GM12892 (cell line): ENCODE measurements around the gene CRY2.
"Not testable (repeated sequence)": the region's sequence is repeated elsewhere in the genome, so short reads cannot be mapped to it uniquely, and the experiment has no call there.

Experiments
- DNase-seq: peaks from one replicate; pipeline ENCODE4 v3.0.0; 2011; ENCODE audit not compliant: insufficient read length
- FAIRE-seq: peaks from 2 replicates; lab custom pipeline; 2011; peaks lifted over from hg19 to GRCh38; lab: Jason Lieb, UNC
- POLR2A ChIP-seq: IDR thresholded peaks from 2 replicates; pipeline ENCODE4 v1.6.1; 2011; ENCODE audit warnings: low read depth, low read length, control low read depth
- POLR2AphosphoS5 ChIP-seq: IDR thresholded peaks from 2 replicates; pipeline ENCODE4 v1.6.1; 2011; ENCODE audit warnings: low read depth, low read length, control low read depth
- TAF1 ChIP-seq: IDR thresholded peaks from 2 replicates; pipeline ENCODE4 v1.6.1; 2011; ENCODE audit warnings: low read depth, mild to moderate bottlenecking, control low read depth, low read length, borderline replicate concordance

Gene CRY2

GRCh38 chr11:45887587-45887986 is 40.3 kb downstream of the CRY2 start:
- FAIRE-seq: no peak
- no peak for DNase-seq
- TF ChIP-seq POLR2A (no peak), TAF1 (no peak), POLR2AphosphoS5 (no peak)

- TF ChIP-seq POLR2AphosphoS5 (no peak), POLR2A (no peak), TAF1 (no peak)
- FAIRE-seq (no peak), DNase-seq (no peak)
These were observed 42.3 kb downstream of the CRY2 start for GRCh38 chr11:45889555-45889954.

- DNase-seq (no peak), FAIRE-seq (no peak)
- TF ChIP-seq POLR2AphosphoS5 (no peak), TAF1 (no peak)
These were observed 42.7 kb downstream of the CRY2 start for GRCh38 chr11:45889966-45890365.

- no peak for TF ChIP-seq POLR2AphosphoS5
- TF ChIP-seq TAF1: no peak
- no peak for TF ChIP-seq POLR2A
- FAIRE-seq (no peak), DNase-seq (no peak)
These were observed 43.7 kb downstream of the CRY2 start for GRCh38 chr11:45890886-45891550.

GRCh38 chr11:45892856-45893255 is 45.6 kb downstream of the CRY2 start:
- DNase-seq (no peak), FAIRE-seq (no peak)
- TF ChIP-seq TAF1 (no peak), POLR2A (no peak), POLR2AphosphoS5 (no peak)

- no peak for DNase-seq
- TF ChIP-seq POLR2A: no peak
- no peak for TF ChIP-seq POLR2AphosphoS5
- no peak for TF ChIP-seq TAF1
- no peak for FAIRE-seq
These were observed 47.4 kb downstream of the CRY2 start for GRCh38 chr11:45894555-45895247.

- TF ChIP-seq POLR2A (no peak), POLR2AphosphoS5 (no peak), TAF1 (no peak)
- no peak for DNase-seq
- FAIRE-seq: no peak
These were observed 48.4 kb downstream of the CRY2 start for GRCh38 chr11:45895553-45896259.

- FAIRE-seq: no peak
- DNase-seq: no peak
- TF ChIP-seq POLR2AphosphoS5 (no peak), TAF1 (no peak), POLR2A (no peak)
These were observed 49.2 kb downstream of the CRY2 start for GRCh38 chr11:45896422-45896984.

GRCh38 chr11:45897556-45897955 is 50.3 kb downstream of the CRY2 start:
- FAIRE-seq (no peak), DNase-seq (no peak)
- TF ChIP-seq TAF1 (no peak), POLR2A (no peak), POLR2AphosphoS5 (no peak)

GRCh38 chr11:45899086-45899447 is 51.8 kb downstream of the CRY2 start:
- FAIRE-seq (no peak), DNase-seq (no peak)
- TF ChIP-seq POLR2A: no peak
- TF ChIP-seq POLR2AphosphoS5: no peak
- no peak for TF ChIP-seq TAF1

GRCh38 chr11:45899448-45900174 is 52.3 kb downstream of the CRY2 start:
- TF ChIP-seq TAF1 (no peak), POLR2AphosphoS5 (no peak), POLR2A (no peak)
- DNase-seq (peak; percentile 74), FAIRE-seq (peak; percentile 62)

GRCh38 chr11:45900175-45900800 is 53.0 kb downstream of the CRY2 start:
- not testable (repeated sequence) for DNase-seq

More at GRCh38 chr11:45900175-45900800, 53.0 kb downstream of the CRY2 start:
- not testable (repeated sequence) for FAIRE-seq
